CD14-positive monocyte (primary cell): Measurements from ENCODE around the gene DNTT. TPM values are rescaled to one million over a fixed set of nuclear protein-coding genes. Genes with fewer than 3 reads are reported as not detected.

Source experiments
- DNase-seq, 3 donors: peaks; one replicate each; pipeline ENCODE4 v3.0.0-alpha.2; 2011 to 2022
- H2AFZ ChIP-seq: 2 replicates; pipeline ENCODE4 v1.6.0; 2012; ENCODE audit warnings: mild to moderate bottlenecking, low read depth, low read length, inconsistent platforms; ENCODE audit not compliant: insufficient read depth, poor library complexity, severe bottlenecking
- H3K27ac ChIP-seq, 2 donors: 1 replicate in 1 of 2; 2 replicates in 1 of 2; pipeline ENCODE4 v1.5.1; 2012 to 2013; ENCODE audit warnings: low read length in 2 of 2, control low read depth in 1 of 2, inconsistent platforms in 1 of 2, low read depth in 1 of 2, mild to moderate bottlenecking in 1 of 2
- H3K27me3 ChIP-seq, 2 donors: one replicate each; pipeline versions ENCODE4 v1.6.0 to v1.6.1; 2011 to 2013; ENCODE audit warnings: low read length in 2 of 2; ENCODE audit not compliant: control insufficient read depth in 2 of 2, insufficient read depth in 2 of 2
- H3K36me3 ChIP-seq, 2 donors: replicated peaks in 1 of 2; 1 replicate in 1 of 2; 2 replicates in 1 of 2; pipeline versions ENCODE4 v1.5.1 to v1.6.1; 2012 to 2013; ENCODE audit warnings: low read length in 2 of 2, control low read depth in 1 of 2, inconsistent platforms in 1 of 2, mild to moderate bottlenecking in 1 of 2; ENCODE audit not compliant: insufficient read depth in 2 of 2, control insufficient read depth in 1 of 2
- H3K4me1 ChIP-seq, 2 donors: 1 replicate in 1 of 2; 2 replicates in 1 of 2; pipeline versions ENCODE4 v1.5.1 to v1.6.1; 2012 to 2013; ENCODE audit warnings: low read length in 2 of 2, control low read depth in 1 of 2, inconsistent platforms in 1 of 2, mild to moderate bottlenecking in 1 of 2, moderate library complexity in 1 of 2; ENCODE audit not compliant: insufficient read depth in 2 of 2, control insufficient read depth in 1 of 2
- H3K4me2 ChIP-seq: replicated peaks from 2 replicates; pipeline ENCODE3; 2012; ENCODE audit warnings: low read length, moderate library complexity, mild to moderate bottlenecking; ENCODE audit not compliant: poor library complexity, severe bottlenecking; ENCODE audit errors: extremely low read depth
- H3K4me3 ChIP-seq, 3 experiments: fragments of 200-600 bp in 1 of 3; sonication (generic) in 1 of 3; replicated peaks in 1 of 3; 1 replicate in 2 of 3; 2 replicates in 1 of 3; pipeline ENCODE4 v1.5.1; 2011 to 2013; ENCODE audit warnings: low read length in 3 of 3, mild to moderate bottlenecking in 3 of 3, control low read depth in 2 of 3, low read depth in 2 of 3, inconsistent platforms in 1 of 3, moderate library complexity in 1 of 3
- H3K79me2 ChIP-seq: 2 replicates; pipeline ENCODE4 v1.6.0; 2012; ENCODE audit warnings: mild to moderate bottlenecking, control low read depth, inconsistent platforms, low read length, moderate library complexity; ENCODE audit not compliant: insufficient read depth
- H3K9ac ChIP-seq: 2 replicates; pipeline ENCODE4 v1.6.0; 2017; ENCODE audit warnings: low read length, mild to moderate bottlenecking; ENCODE audit not compliant: insufficient read depth, poor library complexity, severe bottlenecking
- H3K9me3 ChIP-seq, 2 donors: replicated peaks in 1 of 2; 1 replicate in 1 of 2; 2 replicates in 1 of 2; pipeline versions ENCODE4 v1.5.1 to v1.6.1; 2012 to 2013; ENCODE audit warnings: low read length in 2 of 2, control low read depth in 1 of 2; ENCODE audit not compliant: control insufficient read depth in 1 of 2, insufficient read depth in 1 of 2
- H4K20me1 ChIP-seq: 2 replicates; pipeline ENCODE4 v1.6.0; 2012; ENCODE audit warnings: mild to moderate bottlenecking, low read length, control low read depth, moderate library complexity; ENCODE audit not compliant: insufficient read depth
- H3K27ac Mint-ChIP-seq, 7 donors: one replicate each; pipeline ENCODE4 v1.8.0; 2020; ENCODE audit warnings: mild to moderate bottlenecking in 7 of 7, mixed read lengths in 7 of 7, moderate library complexity in 6 of 7, inconsistent platforms in 2 of 7
- H3K27me3 Mint-ChIP-seq, 3 donors: one replicate each; pipeline ENCODE4 v1.8.0; 2021 to 2022; ENCODE audit warnings: low read depth in 3 of 3, mild to moderate bottlenecking in 3 of 3, mixed read lengths in 3 of 3, moderate library complexity in 3 of 3, inconsistent platforms in 1 of 3
- H3K36me3 Mint-ChIP-seq, 2 donors: one replicate each; pipeline ENCODE4 v1.8.0; 2020; ENCODE audit warnings: mixed read lengths in 2 of 2, inconsistent platforms in 1 of 2, mild to moderate bottlenecking in 1 of 2
- H3K4me1 Mint-ChIP-seq: one replicate; pipeline ENCODE4 v1.8.0; 2020; ENCODE audit warnings: mild to moderate bottlenecking, mixed read lengths
- H3K4me3 Mint-ChIP-seq, 2 donors: one replicate each; pipeline ENCODE4 v1.8.0; 2020; ENCODE audit warnings: mild to moderate bottlenecking in 2 of 2, mixed read lengths in 2 of 2, moderate library complexity in 1 of 2
- H3K9me3 Mint-ChIP-seq, 7 donors: one replicate each; pipeline ENCODE4 v1.8.0; 2020 to 2022; ENCODE audit warnings: mixed read lengths in 7 of 7, mild to moderate bottlenecking in 6 of 7, moderate library complexity in 6 of 7, inconsistent platforms in 2 of 7
- CTCF ChIP-seq: fragments of 200-600 bp; IDR thresholded peaks from one replicate; pipeline ENCODE4 v1.8.0; 2022; ENCODE audit warnings: antibody characterized with exemption, mild to moderate bottlenecking
- WGBS: methylation state at CpG from one replicate; pipeline ENCODE4 v1.1.5; 2013; ENCODE audit warnings: missing lambda C conversion rate; ENCODE audit not compliant: insufficient coverage; 5-methylcytosine and 5-hydroxymethylcytosine counted together
- intact Hi-C, 2 donors: fragments of 100-400 bp; cut with micrococcal nuclease; formaldehyde crosslinking; loops; one replicate each; pipeline versions ENCODE4 v1.15.0 to v1.15.1; 2023
- polyA plus RNA-seq, 3 donors: library from polyadenylated mRNA; depleted of rRNA in 1 of 3; unstranded in 2 of 3; stranded (reverse) in 1 of 3; fragments of 300-500 nt in 2 of 3; fragments of >200 nt in 1 of 3; fragmentation: Illumina TruSeq in 2 of 3; gene quantifications; 1 replicate in 2 of 3; 2 replicates in 1 of 3; pipeline ENCODE4 v1.2.3, GENCODE V29; 2012 to 2021

DNTT gene
- polyA plus RNA-seq, 3 donors, result not detected

GRCh38 chr10:96263176-96263575 lies 41.1 kb upstream of the DNTT start:
- no peaks in the 10 kb centered on the region for H4K20me1 ChIP-seq
- H3K36me3 ChIP-seq, result no peaks in the 10 kb centered on the region
- Mint-ChIP-seq H3K4me3 (no peak overlapping the region), H3K4me1 (peaks cover 27% of the 10 kb centered on the region), H3K27ac (no peak overlapping the region), H3K9me3 (peaks cover 0 to 2% (median 0%) of the 10 kb centered on the region in 7 donors), H3K36me3 (no peaks in the 10 kb centered on the region), H3K27me3 (peaks cover 0 to 5% (median 2%) of the 10 kb centered on the region in 3 donors)
- no peak overlapping the region for H3K27ac ChIP-seq
- 96% methylated on average over 4 of the region's 4 CpGs for WGBS
- H3K4me3 ChIP-seq, result no peak overlapping the region
- H3K9me3 ChIP-seq, result no peaks in the 10 kb centered on the region
- H3K4me2 ChIP-seq, result no peak overlapping the region
- no peaks in the 10 kb centered on the region for H3K79me2 ChIP-seq
- H3K9ac ChIP-seq, result no peak overlapping the region
- no peaks in the 10 kb centered on the region for H3K27me3 ChIP-seq
- no peak overlapping the region for H2AFZ ChIP-seq
- no peak for TF ChIP-seq CTCF
- no peak for DNase-seq
- H3K4me1 ChIP-seq, result peaks cover 15 to 17% of the 10 kb centered on the region in 2 donors
- intact Hi-C loops, result no loop called here

DNA sequence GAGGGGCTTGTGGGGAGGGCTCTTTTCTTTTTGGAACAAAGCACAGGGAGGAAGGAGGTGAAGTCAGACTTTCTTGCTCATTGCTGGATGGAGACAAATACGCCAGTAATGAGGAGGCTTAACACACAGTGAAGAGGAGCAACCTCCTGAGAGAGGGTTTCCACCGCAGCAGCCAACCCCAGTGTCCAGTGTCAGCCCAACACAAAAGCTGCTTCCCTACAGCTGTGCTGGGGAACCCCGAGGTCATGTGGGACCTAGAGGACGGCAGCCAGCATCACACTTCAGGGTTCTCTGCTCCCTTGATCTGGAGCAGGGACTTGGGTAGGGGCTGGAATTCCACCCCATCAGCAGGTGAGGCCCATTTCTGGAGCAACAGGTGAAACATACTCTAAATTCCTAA lies 40.6 kb upstream of the DNTT start:
- Histone ChIP-seq H3K9ac (no peak overlapping the region), H3K36me3 (no peaks in the 10 kb centered on the region), H3K27me3 (no peaks in the 10 kb centered on the region), H3K9me3 (no peaks in the 10 kb centered on the region), H2AFZ (no peak overlapping the region), H3K4me3 (no peak overlapping the region), H3K4me1 (peaks cover 10 to 12% of the 10 kb centered on the region in 2 donors), H3K79me2 (no peaks in the 10 kb centered on the region), H4K20me1 (no peaks in the 10 kb centered on the region), H3K27ac (no peak overlapping the region), H3K4me2 (no peak overlapping the region)
- TF ChIP-seq CTCF, result no peak
- Mint-ChIP-seq H3K27ac (no peak overlapping the region), H3K36me3 (no peaks in the 10 kb centered on the region), H3K27me3 (peaks cover 0 to 5% (median 2%) of the 10 kb centered on the region in 3 donors), H3K9me3 (peaks cover 0 to 2% (median 0%) of the 10 kb centered on the region in 7 donors), H3K4me3 (no peak overlapping the region), H3K4me1 (peaks cover 25% of the 10 kb centered on the region)
- 80% methylated on average over 3 of the region's 4 CpGs for WGBS
- no peak for DNase-seq
- intact Hi-C loops, result no loop called here
